ENCODE measurements around the gene ALDOC. TPM values are rescaled to one million over a fixed set of nuclear protein-coding genes. Genes with fewer than 3 reads are reported as not detected.

ALDOC gene
- total and polyA plus RNA-seq, 10 of the 15 experiments (the other 5 are each of a cell fraction or from before 2014, with no cell fraction given) = 16.0 to 268 (median 78.2) TPM

Other genes starting within 250 kb of the ALDOC start
Only the 7 nearest of the 22 such genes appear.
- gene FOXN1, start 70.5 kb downstream of the ALDOC start, total RNA-seq (2014; rRNA removed) = not detected in 2 replicates
- gene FOXN1, start 70.5 kb downstream of the ALDOC start, total RNA-seq (2014; rRNA removed; fragmentation: Illumina TruSeq; extraction: Trizol) = not detected in 2 replicates
- not detected in 2 replicates for gene FOXN1, start 70.5 kb downstream of the ALDOC start, total RNA-seq (2021)
- not detected in 2 replicates for gene FOXN1, start 70.5 kb downstream of the ALDOC start, polyA plus RNA-seq (2011; rRNA removed)
- not detected in 2 replicates for gene FOXN1, start 70.5 kb downstream of the ALDOC start, polyA plus RNA-seq (2014; fragmentation: Illumina TruSeq; extraction: Trizol)
- gene FOXN1, start 70.5 kb downstream of the ALDOC start, polyA plus RNA-seq (2014; fragmentation: Nextera tagmentation; extraction: Ambion mirVana) = not detected
- not detected in 2 replicates for gene FOXN1, start 70.5 kb downstream of the ALDOC start, polyA plus RNA-seq (2014; rRNA removed)
- not detected for gene FOXN1, start 70.5 kb downstream of the ALDOC start, polyA plus RNA-seq (2016; fragmentation: Nextera tagmentation; extraction: Ambion mirVana)
- gene UNC119, start 24.3 kb downstream of the ALDOC start, total RNA-seq (2014; rRNA removed) = 109 and 117 TPM in 2 replicates
- 45.6 and 47.2 TPM in 2 replicates for gene UNC119, start 24.3 kb downstream of the ALDOC start, total RNA-seq (2014; rRNA removed; fragmentation: Illumina TruSeq; extraction: Trizol)
- gene UNC119, start 24.3 kb downstream of the ALDOC start, total RNA-seq (2021) = 70.7 and 75.6 TPM in 2 replicates
- 275 and 436 TPM in 2 replicates for gene UNC119, start 24.3 kb downstream of the ALDOC start, polyA plus RNA-seq (2011; rRNA removed)
- 28.9 and 68.4 TPM in 2 replicates for gene UNC119, start 24.3 kb downstream of the ALDOC start, polyA plus RNA-seq (2014; fragmentation: Illumina TruSeq; extraction: Trizol)
- gene UNC119, start 24.3 kb downstream of the ALDOC start, polyA plus RNA-seq (2014; fragmentation: Nextera tagmentation; extraction: Ambion mirVana) = 1 to 10 TPM; 2.7 to 7.4 TPM
- gene UNC119, start 24.3 kb downstream of the ALDOC start, polyA plus RNA-seq (2014; rRNA removed) = 126 and 135 TPM in 2 replicates
- gene UNC119, start 24.3 kb downstream of the ALDOC start, polyA plus RNA-seq (2016; fragmentation: Nextera tagmentation; extraction: Ambion mirVana) = 10 to 100 TPM; 38.5 to 46.1 TPM
- gene PIGS, start 5.4 kb downstream of the ALDOC start, total RNA-seq (2014; rRNA removed) = 54.7 and 55.1 TPM in 2 replicates
- 32.8 and 36.0 TPM in 2 replicates for gene PIGS, start 5.4 kb downstream of the ALDOC start, total RNA-seq (2014; rRNA removed; fragmentation: Illumina TruSeq; extraction: Trizol)
- 71.3 and 73.7 TPM in 2 replicates for gene PIGS, start 5.4 kb downstream of the ALDOC start, total RNA-seq (2021)
- 32.2 and 41.7 TPM in 2 replicates for gene PIGS, start 5.4 kb downstream of the ALDOC start, polyA plus RNA-seq (2011; rRNA removed)
- 62.0 and 70.6 TPM in 2 replicates for gene PIGS, start 5.4 kb downstream of the ALDOC start, polyA plus RNA-seq (2014; fragmentation: Illumina TruSeq; extraction: Trizol)
- gene PIGS, start 5.4 kb downstream of the ALDOC start, polyA plus RNA-seq (2014; fragmentation: Nextera tagmentation; extraction: Ambion mirVana) = 10 to 100 TPM; 27.5 to 32.2 TPM
- gene PIGS, start 5.4 kb downstream of the ALDOC start, polyA plus RNA-seq (2014; rRNA removed) = 46.8 and 47.0 TPM in 2 replicates
- gene PIGS, start 5.4 kb downstream of the ALDOC start, polyA plus RNA-seq (2016; fragmentation: Nextera tagmentation; extraction: Ambion mirVana) = 10 to 100 TPM; 67.9 to 71.8 TPM
- gene SPAG5, start 22.1 kb upstream of the ALDOC start, total RNA-seq (2014; rRNA removed) = 101 and 102 TPM in 2 replicates
- 108 TPM in 2 replicates for gene SPAG5, start 22.1 kb upstream of the ALDOC start, total RNA-seq (2014; rRNA removed; fragmentation: Illumina TruSeq; extraction: Trizol)
- gene SPAG5, start 22.1 kb upstream of the ALDOC start, total RNA-seq (2021) = 103 TPM in 2 replicates
- 161 and 166 TPM in 2 replicates for gene SPAG5, start 22.1 kb upstream of the ALDOC start, polyA plus RNA-seq (2011; rRNA removed)
- 96.2 and 101 TPM in 2 replicates for gene SPAG5, start 22.1 kb upstream of the ALDOC start, polyA plus RNA-seq (2014; fragmentation: Illumina TruSeq; extraction: Trizol)
- 100 to 1,000 TPM in 1 of 2 experiments, 10 to 100 TPM in 1; 73.5 to 139 TPM for gene SPAG5, start 22.1 kb upstream of the ALDOC start, polyA plus RNA-seq (2014; fragmentation: Nextera tagmentation; extraction: Ambion mirVana)
- gene SPAG5, start 22.1 kb upstream of the ALDOC start, polyA plus RNA-seq (2014; rRNA removed) = 84.4 and 86.9 TPM in 2 replicates
- 100 to 1,000 TPM; 167 to 171 TPM for gene SPAG5, start 22.1 kb upstream of the ALDOC start, polyA plus RNA-seq (2016; fragmentation: Nextera tagmentation; extraction: Ambion mirVana)
- 8.5 and 9.2 TPM in 2 replicates for gene RSKR, start 37.3 kb upstream of the ALDOC start, total RNA-seq (2014; rRNA removed)
- 8.4 and 9.0 TPM in 2 replicates for gene RSKR, start 37.3 kb upstream of the ALDOC start, total RNA-seq (2014; rRNA removed; fragmentation: Illumina TruSeq; extraction: Trizol)
- 11.3 and 13.0 TPM in 2 replicates for gene RSKR, start 37.3 kb upstream of the ALDOC start, total RNA-seq (2021)
- gene RSKR, start 37.3 kb upstream of the ALDOC start, polyA plus RNA-seq (2011; rRNA removed) = 18.6 and 22.4 TPM in 2 replicates
- gene RSKR, start 37.3 kb upstream of the ALDOC start, polyA plus RNA-seq (2014; fragmentation: Illumina TruSeq; extraction: Trizol) = 12.7 and 13.9 TPM in 2 replicates
- 1 to 10 TPM in 1 of 2 experiments, under 1 TPM in 1; 0.52 to 1.0 TPM for gene RSKR, start 37.3 kb upstream of the ALDOC start, polyA plus RNA-seq (2014; fragmentation: Nextera tagmentation; extraction: Ambion mirVana)
- 13.2 and 18.0 TPM in 2 replicates for gene RSKR, start 37.3 kb upstream of the ALDOC start, polyA plus RNA-seq (2014; rRNA removed)
- 1 to 10 TPM; 1.7 to 3.6 TPM for gene RSKR, start 37.3 kb upstream of the ALDOC start, polyA plus RNA-seq (2016; fragmentation: Nextera tagmentation; extraction: Ambion mirVana)
- gene BLTP2, start 68.3 kb upstream of the ALDOC start, total RNA-seq (2014; rRNA removed) = 116 and 120 TPM in 2 replicates
- gene BLTP2, start 68.3 kb upstream of the ALDOC start, total RNA-seq (2014; rRNA removed; fragmentation: Illumina TruSeq; extraction: Trizol) = 88.7 and 90.4 TPM in 2 replicates
- gene BLTP2, start 68.3 kb upstream of the ALDOC start, total RNA-seq (2021) = 128 and 151 TPM in 2 replicates
- 82.3 and 134 TPM in 2 replicates for gene BLTP2, start 68.3 kb upstream of the ALDOC start, polyA plus RNA-seq (2011; rRNA removed)
- gene BLTP2, start 68.3 kb upstream of the ALDOC start, polyA plus RNA-seq (2014; fragmentation: Illumina TruSeq; extraction: Trizol) = 73.8 and 76.2 TPM in 2 replicates
- 10 to 100 TPM; 14.2 to 16.9 TPM for gene BLTP2, start 68.3 kb upstream of the ALDOC start, polyA plus RNA-seq (2014; fragmentation: Nextera tagmentation; extraction: Ambion mirVana)
- 80.0 and 89.3 TPM in 2 replicates for gene BLTP2, start 68.3 kb upstream of the ALDOC start, polyA plus RNA-seq (2014; rRNA removed)
- gene BLTP2, start 68.3 kb upstream of the ALDOC start, polyA plus RNA-seq (2016; fragmentation: Nextera tagmentation; extraction: Ambion mirVana) = 10 to 100 TPM; 67.2 to 71.5 TPM
- 34.1 and 35.8 TPM in 2 replicates for gene SDF2, start 85.0 kb upstream of the ALDOC start, total RNA-seq (2014; rRNA removed)
- gene SDF2, start 85.0 kb upstream of the ALDOC start, total RNA-seq (2014; rRNA removed; fragmentation: Illumina TruSeq; extraction: Trizol) = 32.9 and 34.3 TPM in 2 replicates
- 26.2 and 29.8 TPM in 2 replicates for gene SDF2, start 85.0 kb upstream of the ALDOC start, total RNA-seq (2021)
- gene SDF2, start 85.0 kb upstream of the ALDOC start, polyA plus RNA-seq (2011; rRNA removed) = 37.8 and 45.3 TPM in 2 replicates
- gene SDF2, start 85.0 kb upstream of the ALDOC start, polyA plus RNA-seq (2014; fragmentation: Illumina TruSeq; extraction: Trizol) = 37.7 and 46.1 TPM in 2 replicates
- 10 to 100 TPM; 72.7 to 81.0 TPM for gene SDF2, start 85.0 kb upstream of the ALDOC start, polyA plus RNA-seq (2014; fragmentation: Nextera tagmentation; extraction: Ambion mirVana)
- 31.4 and 33.5 TPM in 2 replicates for gene SDF2, start 85.0 kb upstream of the ALDOC start, polyA plus RNA-seq (2014; rRNA removed)
- gene SDF2, start 85.0 kb upstream of the ALDOC start, polyA plus RNA-seq (2016; fragmentation: Nextera tagmentation; extraction: Ambion mirVana) = 10 to 100 TPM; 46.9 to 60.9 TPM